GM12878 (cell line): Measurements from ENCODE around the gene SERINC1. TPM values are rescaled to one million over a fixed set of nuclear protein-coding genes. Genes with fewer than 3 reads are reported as not detected.

Experiments used
- ATAC-seq: fragments of 200-7000 bp; cut with Tn5 transposase; 3 replicates; pipeline ENCODE4 v1.9.1; 2020; ENCODE audit warnings: mild to moderate bottlenecking, moderate library complexity
- BruUV-seq: library from RNA; stranded (reverse); fragments of 400-500 nt; replicated peaks from 2 replicates; lab custom pipeline; 2021; lab: Mats Ljungman, UMichigan
- CTCF ChIA-PET: fragments of 300-600 bp; sonication (Branson Sonifier 250); formaldehyde crosslinking; extraction: SDS; loops from one replicate; lab custom pipeline; 2021; ENCODE audit warnings: inconsistent platforms; lab: Yijun Ruan, JAX
- POLR2A ChIA-PET: fragments of 350-600 bp; formaldehyde crosslinking; extraction: SDS; loops from one replicate; lab custom pipeline; 2021; ENCODE audit warnings: inconsistent platforms; lab: Charles Lee
- RAD21 ChIA-PET: fragments of 300-600 bp; sonication (Branson Sonifier 250); formaldehyde crosslinking; loops from one replicate; lab custom pipeline; 2023; ENCODE audit warnings: antibody characterized with exemption; ENCODE audit not compliant: unreplicated experiment; lab: Charles Lee
- SMC1A ChIA-PET: fragments of 300-600 bp; sonication (Branson Sonifier 250); formaldehyde crosslinking; loops from one replicate; lab custom pipeline; 2023; ENCODE audit not compliant: unreplicated experiment, uncharacterized antibody; lab: Charles Lee
- DNase-seq: peaks from one replicate; pipeline ENCODE4 v3.0.0-alpha.2; 2011; ENCODE audit warnings: low read depth, low spot score
- FAIRE-seq: peaks from 3 replicates; lab custom pipeline; 2011; peaks lifted over from hg19 to GRCh38; lab: Jason Lieb, UNC
- H2AFZ ChIP-seq: 2 replicates; pipeline ENCODE4 v1.6.0; 2011; ENCODE audit warnings: low read depth, low read length, control low read depth; ENCODE audit not compliant: control insufficient read depth
- H3K27ac ChIP-seq: 2 replicates; pipeline ENCODE4 v1.5.1; 2011; ENCODE audit warnings: control low read depth; ENCODE audit not compliant: control insufficient read depth, insufficient read depth
- H3K27me3 ChIP-seq, 2 experiments: replicated peaks in 1 of 2; 2 replicates each; pipeline versions ENCODE4 v1.6.0 to v1.6.1; 2011; ENCODE audit warnings: low read length in 1 of 2; ENCODE audit not compliant: control insufficient read depth in 2 of 2, insufficient read depth in 2 of 2
- H3K36me3 ChIP-seq, 2 experiments: 2 replicates each; pipeline ENCODE4 v1.5.1; 2011; ENCODE audit warnings: low read length in 1 of 2; ENCODE audit not compliant: control insufficient read depth in 2 of 2, insufficient read depth in 2 of 2
- H3K4me1 ChIP-seq: 2 replicates; pipeline ENCODE4 v1.6.1; 2011; ENCODE audit warnings: mild to moderate bottlenecking, low read length, moderate library complexity, mixed read lengths; ENCODE audit not compliant: control insufficient read depth, insufficient read depth
- H3K4me2 ChIP-seq: 2 replicates; pipeline ENCODE4 v1.6.0; 2011; ENCODE audit warnings: control low read depth; ENCODE audit not compliant: control insufficient read depth, insufficient read depth
- H3K4me3 ChIP-seq: fragments of 200-600 bp; sonication (generic); 2 replicates; pipeline ENCODE4 v1.5.1; 2016
- H3K79me2 ChIP-seq: 2 replicates; pipeline ENCODE4 v1.6.0; 2011; ENCODE audit warnings: low read length; ENCODE audit not compliant: control insufficient read depth, insufficient read depth
- H3K9ac ChIP-seq: 2 replicates; pipeline ENCODE4 v1.8.0; 2011; ENCODE audit warnings: low read length, control low read depth, mixed read lengths; ENCODE audit not compliant: control insufficient read depth, insufficient read depth
- H3K9me3 ChIP-seq: replicated peaks from 3 replicates; pipeline ENCODE4 v1.5.1; 2011; ENCODE audit warnings: mild to moderate bottlenecking, low read length; ENCODE audit not compliant: control insufficient read depth, insufficient read depth
- H4K20me1 ChIP-seq: 2 replicates; pipeline ENCODE4 v1.6.0; 2011; ENCODE audit not compliant: control insufficient read depth, insufficient read depth
- BCL11A ChIP-seq: IDR thresholded peaks from 2 replicates; pipeline ENCODE4 v1.6.1; 2011; ENCODE audit warnings: low read depth, low read length
- CBX5 ChIP-seq: sonication (generic); IDR thresholded peaks from 2 replicates; pipeline ENCODE4 v1.6.1; 2016; ENCODE audit warnings: low read depth, moderate library complexity, mild to moderate bottlenecking, inconsistent platforms
- IRF5 ChIP-seq: fragments of 450-650 bp; IDR thresholded peaks from 2 replicates; pipeline ENCODE4 v1.6.1; 2017; ENCODE audit warnings: borderline replicate concordance
- NFYB ChIP-seq: IDR thresholded peaks from 2 replicates; pipeline ENCODE4 v1.6.1; 2011; ENCODE audit warnings: low read depth, mild to moderate bottlenecking, low read length, improper control_type of control experiment, moderate library complexity; ENCODE audit not compliant: insufficient read depth
- POLR2A ChIP-seq: IDR thresholded peaks from 2 replicates; pipeline ENCODE4 v1.6.1; 2011; ENCODE audit warnings: low read depth, mild to moderate bottlenecking, low read length
- STAT1 ChIP-seq: fragments of 450-650 bp; conservative IDR thresholded peaks from 2 replicates; pipeline ENCODE4 v1.6.1; 2014; ENCODE audit warnings: antibody characterized with exemption, mild to moderate bottlenecking
- YY1 ChIP-seq: IDR thresholded peaks from 2 replicates; pipeline ENCODE4 v1.6.1; 2011; ENCODE audit warnings: low read depth, mild to moderate bottlenecking, low read length
- ZBED1 ChIP-seq: IDR thresholded peaks from 2 replicates; pipeline ENCODE4 v1.6.1; 2016; ENCODE audit warnings: borderline replicate concordance
- WGBS: methylation state at CpG from one replicate; pipeline ENCODE4 v1.1.6; 2016; ENCODE audit warnings: low lambda C conversion rate; ENCODE audit not compliant: insufficient replicate concordance, insufficient coverage; ENCODE audit errors: missing lambda C conversion rate; 5-methylcytosine and 5-hydroxymethylcytosine counted together
- in situ Hi-C: fragments of 300-500 bp; cut with MboI; formaldehyde crosslinking; loops from 9 replicates; pipeline ENCODE4 v1.14.3; 2018; ENCODE audit warnings: mixed read lengths
- intact Hi-C: fragments of 100-400 bp; cut with micrococcal nuclease; formaldehyde crosslinking; loops from one replicate; pipeline ENCODE4 v1.14.2; 2022; ENCODE audit not compliant: unreplicated experiment
- polyA plus RNA-seq, 11 experiments: library from polyadenylated mRNA; depleted of rRNA in 4 of 11; unstranded in 6 of 11; stranded (reverse) in 5 of 11; fragments of >200 nt; fragmentation: Nextera tagmentation in 4 of 11; fragmentation: Illumina TruSeq in 1 of 11; extraction: Ambion mirVana in 4 of 11; extraction: Trizol in 1 of 11; gene quantifications; 1 replicate in 1 of 11; 2 replicates in 10 of 11; pipeline versions ENCODE4 v1.2.1 to v1.2.3, GENCODE V29; 2011 to 2016; ENCODE audit warnings: inconsistent platforms in 2 of 11, missing spikeins in 2 of 11, low read depth in 1 of 11
- total RNA-seq, 4 experiments: library from RNA; depleted of rRNA in 3 of 4; stranded (reverse); fragments of >200 nt in 3 of 4; fragmentation: Illumina TruSeq in 1 of 4; extraction: Trizol in 1 of 4; gene quantifications; 2 replicates each; pipeline versions ENCODE4 v1.2.1 to v1.2.3, GENCODE V29; 2013 to 2021

SERINC1 gene
- total and polyA plus RNA-seq, 10 of the 15 experiments (the other 5 are each of a cell fraction or from before 2014, with no cell fraction given): 18.5 to 45.7 (median 31.1) TPM

- no peak overlapping the region for H3K4me2 ChIP-seq
- intact Hi-C loops: no loop called here
- ChIA-PET SMC1A (interaction anchor here (0.9 to 1.0 kb wide), 2 partner anchors 10 to 41 kb away, joined by 3 read pairs; no protein-coding TSS in a partner anchor), POLR2A (interaction anchor here (0.6 kb wide), 1 partner anchor 14 kb away, joined by 4 read pairs; no protein-coding TSS in a partner anchor), RAD21 (no interaction called here), CTCF (interaction anchor here (1.2 kb wide), 1 partner anchor 63 kb away, joined by 3 read pairs; no protein-coding TSS in a partner anchor)
- H3K36me3 ChIP-seq: peaks cover 0 to 4% of the 10 kb centered on the region in 2 experiments; a peak in 3 of 4 replicates
- ATAC-seq (no peak), FAIRE-seq (no peak), DNase-seq (no peak)
- H3K79me2 ChIP-seq: no peaks in the 10 kb centered on the region
- no peak overlapping the region for H3K9ac ChIP-seq
- no peaks in the 10 kb centered on the region; the same call in 2 of the 3 replicates for H3K9me3 ChIP-seq
- TF ChIP-seq BCL11A (no peak), IRF5 (no peak), YY1 (no peak), NFYB (no peak), POLR2A (no peak), STAT1 (no peak)
- no peak overlapping the region for H2AFZ ChIP-seq
- in situ Hi-C loops: no loop called here
- H3K27ac ChIP-seq: no peak overlapping the region
- no peaks in the 10 kb centered on the region for H4K20me1 ChIP-seq
- no peaks in the 10 kb centered on the region for H3K4me1 ChIP-seq
- 100% methylated on average over 1 of the region's 1 CpG for WGBS
- H3K27me3 ChIP-seq: no peaks in the 10 kb centered on the region
- no peak overlapping the region for H3K4me3 ChIP-seq
- BruUV-seq: no TSS peak
Observed at GRCh38 chr6:122445274-122445673, 26.3 kb downstream of the SERINC1 start.

DNA sequence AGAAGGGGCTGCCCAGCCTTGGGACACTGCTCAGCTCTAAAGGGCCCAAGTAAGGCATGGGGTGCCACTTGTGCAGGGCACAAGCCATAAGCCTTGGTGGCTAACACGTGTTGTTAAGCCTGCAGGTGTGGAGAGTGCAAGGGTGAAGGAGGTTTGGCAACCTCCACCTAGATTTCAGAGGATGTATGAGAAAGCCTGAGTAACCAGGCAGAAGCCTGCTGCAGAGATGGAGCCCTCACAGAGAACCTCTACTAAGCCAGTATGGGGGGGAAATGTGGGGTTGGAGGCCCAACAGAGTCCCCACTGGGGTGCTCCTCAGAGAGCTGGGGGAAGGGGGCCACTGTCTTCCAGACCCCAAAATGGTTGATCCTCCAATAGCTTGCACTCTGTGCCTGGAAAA, 32.6 kb downstream of the SERINC1 start:
- H3K4me2 ChIP-seq: no peak overlapping the region
- H2AFZ ChIP-seq: no peak overlapping the region
- in situ Hi-C loops: no loop called here
- FAIRE-seq: no peak
- peaks cover 5 to 22% of the 10 kb centered on the region in 2 experiments; a peak in 3 of 4 replicates for H3K36me3 ChIP-seq
- ChIA-PET POLR2A (no interaction called here), CTCF (interaction anchor here (1.1 kb wide), 1 partner anchor 91 kb away, joined by 4 read pairs; no protein-coding TSS in a partner anchor), SMC1A (interaction anchor here (0.6 to 0.9 kb wide), 2 partner anchors 13 to 57 kb away, joined by 3 to 4 read pairs; no protein-coding TSS in a partner anchor), RAD21 (no interaction called here)
- peaks cover 4% of the 10 kb centered on the region; the same call in 2 of the 3 replicates for H3K9me3 ChIP-seq
- intact Hi-C loops: no loop called here
- no peaks in the 10 kb centered on the region for H3K79me2 ChIP-seq
- H4K20me1 ChIP-seq: no peaks in the 10 kb centered on the region
- TF ChIP-seq CBX5: peak; percentile 95; the same call in 1 of the 2 replicates
- no peak for TF ChIP-seq ZBED1
- H3K4me1 ChIP-seq: no peaks in the 10 kb centered on the region
- DNase-seq: no peak
- H3K27me3 ChIP-seq: no peaks in the 10 kb centered on the region
- no peak for ATAC-seq
- no peak overlapping the region for H3K4me3 ChIP-seq
- H3K27ac ChIP-seq: no peak overlapping the region
- WGBS: 100% methylated on average over 1 of the region's 1 CpG
- BruUV-seq: no TSS peak
- no peak overlapping the region for H3K9ac ChIP-seq
